PC-9 (cell line): ENCODE data around the gene SKI. TPM values are rescaled to one million over a fixed set of nuclear protein-coding genes. Genes with fewer than 3 reads are reported as not detected.

Experiments
- BruUV-seq: library from RNA; stranded (reverse); fragments of 400-500 nt; replicated peaks from 2 replicates; lab custom pipeline; 2021; lab: Mats Ljungman, UMichigan
- CTCF ChIA-PET: fragments of 300-600 bp; sonication (Branson Sonifier 250); formaldehyde crosslinking; loops from one replicate; lab custom pipeline; 2022; ENCODE audit warnings: antibody characterized with exemption; lab: Charles Lee
- POLR2A ChIA-PET: fragments of 300-600 bp; sonication (Branson Sonifier 250); formaldehyde crosslinking; loops from one replicate; lab custom pipeline; 2022; ENCODE audit warnings: antibody characterized with exemption; ENCODE audit not compliant: unreplicated experiment; lab: Charles Lee
- DNase-seq, 2 experiments: peaks; one replicate each; pipeline versions ENCODE4 v3.0.0 to v3.0.0-alpha.2; 2015 to 2022; ENCODE audit warnings: mixed read lengths in 1 of 2
- H2AFZ ChIP-seq: fragments of 200-600 bp; sonication (generic); 2 replicates; pipeline ENCODE4 v1.8.1; 2017; ENCODE audit warnings: antibody characterized with exemption
- H3F3A ChIP-seq: fragments of 200-600 bp; sonication (generic); 2 replicates; pipeline ENCODE4 v1.8.1; 2017; ENCODE audit warnings: antibody characterized with exemption, mild to moderate bottlenecking, low read depth; ENCODE audit not compliant: insufficient read depth
- H3K27ac ChIP-seq: fragments of 200-600 bp; sonication (generic); 2 replicates; pipeline ENCODE4 v1.6.1; 2016; ENCODE audit warnings: mixed run types
- H3K27me3 ChIP-seq: fragments of 200-600 bp; sonication (generic); 2 replicates; pipeline ENCODE4 v1.6.1; 2016; ENCODE audit warnings: low read depth, mixed run types; ENCODE audit not compliant: insufficient read depth
- H3K36me3 ChIP-seq: fragments of 200-600 bp; sonication (generic); 2 replicates; pipeline ENCODE4 v1.6.1; 2016; ENCODE audit warnings: low read depth, mixed run types
- H3K4me1 ChIP-seq: fragments of 200-600 bp; sonication (generic); replicated peaks from 2 replicates; pipeline ENCODE4 v1.6.1; 2016; ENCODE audit warnings: mixed run types; ENCODE audit not compliant: insufficient read depth
- H3K4me2 ChIP-seq: fragments of 200-600 bp; sonication (generic); 2 replicates; pipeline ENCODE4 v1.6.1; 2017; ENCODE audit warnings: mixed run types
- H3K4me3 ChIP-seq: fragments of 200-600 bp; sonication (generic); 2 replicates; pipeline ENCODE4 v1.6.1; 2016; ENCODE audit warnings: mixed run types
- H3K79me2 ChIP-seq: fragments of 200-600 bp; sonication (generic); 2 replicates; pipeline ENCODE4 v1.6.1; 2017; ENCODE audit warnings: low read depth, mixed run types
- H3K9me2 ChIP-seq: fragments of 200-600 bp; sonication (generic); 2 replicates; pipeline ENCODE4 v1.8.1; 2017; ENCODE audit warnings: mild to moderate bottlenecking; ENCODE audit not compliant: insufficient read depth
- H3K9me3 ChIP-seq: fragments of 200-600 bp; sonication (generic); 2 replicates; pipeline ENCODE4 v1.8.1; 2016; ENCODE audit warnings: low read depth; ENCODE audit not compliant: insufficient read depth
- H4K20me1 ChIP-seq: fragments of 200-600 bp; sonication (generic); 2 replicates; pipeline ENCODE4 v1.8.1; 2017; ENCODE audit not compliant: insufficient read depth
- CTCF ChIP-seq: fragments of 200-600 bp; sonication (generic); conservative IDR thresholded peaks from 2 replicates; pipeline ENCODE4 v1.6.1; 2017; ENCODE audit warnings: mixed run types, antibody characterized with exemption, mild to moderate bottlenecking, moderate library complexity
- EZH2 ChIP-seq: fragments of 200-600 bp; sonication (generic); IDR thresholded peaks from 2 replicates; pipeline ENCODE4 v1.8.0; 2017; ENCODE audit warnings: antibody characterized with exemption, low read depth
- intact Hi-C: fragments of 100-400 bp; cut with micrococcal nuclease; formaldehyde crosslinking; loops from one replicate; pipeline ENCODE4 v1.10.0; 2022; ENCODE audit not compliant: unreplicated experiment
- total RNA-seq: library from RNA; stranded (reverse); gene quantifications from 2 replicates; pipeline ENCODE4 v1.2.3, GENCODE V29; 2021

Gene SKI
- total RNA-seq, 1 experiment from 2014 or later, result 36.2 TPM

- H3K9me3 ChIP-seq, result no peaks in the 10 kb centered on the region
- CTCF ChIA-PET, result no interaction called here
- no TSS peak for BruUV-seq
- H3K9me2 ChIP-seq, result no peaks in the 10 kb centered on the region
- H3F3A ChIP-seq, result peaks cover 12% of the 10 kb centered on the region; the same call in 1 of the 2 replicates
- no peak for DNase-seq
- H3K27ac ChIP-seq, result no peak overlapping the region
- intact Hi-C loops, result loop anchor here (5.0 kb wide), 1 partner anchor 78 kb away; no protein-coding TSS in a partner anchor
- no peak for TF ChIP-seq EZH2
- TF ChIP-seq CTCF, result no peak
- H3K4me1 ChIP-seq, result peaks cover 21% of the 10 kb centered on the region
- H3K4me3 ChIP-seq, result no peak overlapping the region
- no peak overlapping the region for H3K4me2 ChIP-seq
- H4K20me1 ChIP-seq, result no peaks in the 10 kb centered on the region
- H2AFZ ChIP-seq, result no peak overlapping the region
- no peaks in the 10 kb centered on the region for H3K79me2 ChIP-seq
- H3K36me3 ChIP-seq, result no peaks in the 10 kb centered on the region
- POLR2A ChIA-PET, result interaction anchor here (0.5 to 0.6 kb wide), 2 partner anchors 10 to 76 kb away, joined by 3 to 4 read pairs; no protein-coding TSS in a partner anchor
- no peaks in the 10 kb centered on the region for H3K27me3 ChIP-seq
Measured at GRCh38 chr1:2214541-2215241, 13.4 kb upstream of the SKI start.

- Histone ChIP-seq H3K4me2 (no peak overlapping the region), H4K20me1 (no peaks in the 10 kb centered on the region), H3K9me2 (no peaks in the 10 kb centered on the region), H3K27ac (no peak overlapping the region), H3K4me3 (no peak overlapping the region), H2AFZ (no peak overlapping the region), H3K4me1 (peaks cover 21% of the 10 kb centered on the region), H3K27me3 (no peaks in the 10 kb centered on the region), H3K79me2 (no peaks in the 10 kb centered on the region), H3F3A (peaks cover 12% of the 10 kb centered on the region; the same call in 1 of the 2 replicates), H3K9me3 (no peaks in the 10 kb centered on the region), H3K36me3 (no peaks in the 10 kb centered on the region)
- no peak for DNase-seq
- intact Hi-C loops, result no loop called here
- POLR2A ChIA-PET, result no interaction called here
- no TSS peak for BruUV-seq
- TF ChIP-seq EZH2 (no peak), CTCF (no peak)
- CTCF ChIA-PET, result no interaction called here
Measured at GRCh38 chr1:2215329-2215728, 12.8 kb upstream of the SKI start.

- Histone ChIP-seq H3K4me1 (peaks cover 21% of the 10 kb centered on the region), H3K27ac (no peak overlapping the region), H2AFZ (no peak overlapping the region), H3K27me3 (no peaks in the 10 kb centered on the region), H3K9me2 (no peaks in the 10 kb centered on the region), H3K4me3 (no peak overlapping the region), H4K20me1 (no peaks in the 10 kb centered on the region), H3K79me2 (no peaks in the 10 kb centered on the region), H3F3A (peaks cover 12% of the 10 kb centered on the region; the same call in 1 of the 2 replicates), H3K36me3 (no peaks in the 10 kb centered on the region), H3K4me2 (no peak overlapping the region), H3K9me3 (no peaks in the 10 kb centered on the region)
- ChIA-PET POLR2A (no interaction called here), CTCF (no interaction called here)
- TF ChIP-seq CTCF (no peak), EZH2 (no peak)
- intact Hi-C loops, result no loop called here
- BruUV-seq, result no TSS peak
- DNase-seq, result no peak
Measured at GRCh38 chr1:2215909-2216766, 12.0 kb upstream of the SKI start.
